Naive B cell (primary cell): ENCODE results near the gene KIAA1143. TPM values are rescaled to one million over a fixed set of nuclear protein-coding genes. Genes with fewer than 3 reads are reported as not detected.

ENCODE experiments used
- ATAC-seq, 2 donors: fragments of 150-1000 bp; cut with Tn5 transposase; 2 replicates each; pipeline ENCODE4 v1.10.0; 2021; ENCODE audit warnings: low read depth in 2 of 2, mild to moderate bottlenecking in 2 of 2, moderate library complexity in 2 of 2
- DNase-seq: peaks from one replicate; pipeline ENCODE4 v3.0.0; 2022
- H3K27ac Mint-ChIP-seq, 6 donors: one replicate each; pipeline ENCODE4 v1.8.0; 2020 to 2022; ENCODE audit warnings: mild to moderate bottlenecking in 6 of 6, mixed read lengths in 6 of 6, moderate library complexity in 5 of 6, inconsistent platforms in 2 of 6
- H3K27me3 Mint-ChIP-seq, 3 donors: one replicate each; pipeline ENCODE4 v1.8.0; 2021 to 2022; ENCODE audit warnings: mixed read lengths in 3 of 3, mild to moderate bottlenecking in 1 of 3
- H3K36me3 Mint-ChIP-seq, 2 donors: one replicate each; pipeline ENCODE4 v1.8.0; 2020 to 2022; ENCODE audit warnings: mixed read lengths in 2 of 2, inconsistent platforms in 1 of 2, mild to moderate bottlenecking in 1 of 2
- H3K4me1 Mint-ChIP-seq, 3 donors: one replicate each; pipeline ENCODE4 v1.8.0; 2020 to 2022; ENCODE audit warnings: mixed read lengths in 3 of 3, inconsistent platforms in 1 of 3, mild to moderate bottlenecking in 1 of 3, moderate library complexity in 1 of 3
- H3K4me3 Mint-ChIP-seq, 8 donors: one replicate each; pipeline ENCODE4 v1.8.0; 2020 to 2022; ENCODE audit warnings: mild to moderate bottlenecking in 8 of 8, mixed read lengths in 8 of 8, moderate library complexity in 8 of 8, inconsistent platforms in 2 of 8
- H3K9me3 Mint-ChIP-seq, 7 donors: one replicate each; pipeline ENCODE4 v1.8.0; 2020 to 2022; ENCODE audit warnings: mixed read lengths in 7 of 7, mild to moderate bottlenecking in 5 of 7, inconsistent platforms in 2 of 7, moderate library complexity in 1 of 7
- polyA plus RNA-seq, 6 donors: library from polyadenylated mRNA; unstranded; fragments of 300-500 nt; fragmentation: Illumina TruSeq; gene quantifications; one replicate each; pipeline ENCODE4 v1.2.3, GENCODE V29; 2021; ENCODE audit warnings: low read depth in 6 of 6

Gene KIAA1143
- polyA plus RNA-seq, 6 donors from 2014 or later, result 9.5 to 36.8 (median 28.2) TPM

DNA sequence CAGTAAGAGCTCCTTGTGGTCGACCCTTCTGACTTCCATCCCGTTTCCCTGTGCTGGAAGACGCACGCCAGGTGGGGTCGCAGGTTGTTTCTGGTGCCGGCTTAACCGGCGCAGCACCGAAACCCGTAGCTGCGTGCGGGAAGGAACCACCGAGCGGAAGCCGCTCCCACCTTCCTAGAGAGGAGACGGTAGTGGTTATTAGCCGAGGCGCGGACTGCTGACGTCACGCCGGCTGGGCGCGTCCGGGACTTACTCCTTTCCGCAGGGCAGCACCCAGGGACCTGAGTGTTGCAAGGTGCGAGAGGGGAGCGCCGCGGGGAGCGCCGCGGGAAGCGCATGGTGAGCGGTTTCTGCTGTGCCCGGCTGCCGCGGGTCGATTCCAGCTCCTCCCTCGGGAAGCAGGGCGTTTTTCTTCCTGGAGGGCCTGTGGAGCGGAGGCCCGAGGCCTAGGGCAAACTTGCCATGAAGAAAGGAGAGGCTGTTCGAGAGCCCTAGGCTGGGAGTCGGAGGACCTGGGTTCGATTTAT, 32.0 kb downstream of the KIAA1143 start, which contains the start of gene ZNF501:
Gene ZNF501, plus strand, starts transcription at position 252 of the 527 bp plus-strand sequence. CDS start 4,787 bp downstream, outside the sequence.
- Mint-ChIP-seq H3K36me3 (peaks cover 37 to 55% of the 10 kb centered on the region in 2 donors), H3K4me1 (peaks cover 7 to 16% (median 14%) of the 10 kb centered on the region in 3 donors), H3K27ac (peak within 1 kb of the TSS; percentile 75 to 98 (median 92)), H3K27me3 (no peaks in the 10 kb centered on the region), H3K9me3 (peaks cover 16 to 89% (median 74%) of the 10 kb centered on the region in 7 donors), H3K4me3 (peak within 1 kb of the TSS; percentile 95 to 99 (median 96))
- peak; percentile 98 for ATAC-seq
- peak; percentile 79 for DNase-seq

DNA sequence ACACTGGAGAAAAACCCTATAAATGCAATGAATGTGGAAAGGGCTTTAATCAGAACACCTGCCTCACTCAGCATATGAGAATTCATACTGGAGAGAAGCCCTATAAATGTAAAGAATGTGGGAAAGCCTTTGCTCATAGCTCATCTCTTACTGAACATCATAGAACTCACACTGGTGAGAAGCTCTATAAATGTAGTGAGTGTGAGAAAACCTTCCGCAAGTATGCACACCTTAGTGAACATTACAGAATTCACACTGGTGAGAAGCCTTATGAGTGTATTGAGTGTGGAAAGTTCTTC, 39.4 kb downstream of the KIAA1143 start:
- DNase-seq (no peak), ATAC-seq (no peak)
- H3K27ac Mint-ChIP-seq, result no peak overlapping the region
- peaks cover 32 to 92% (median 80%) of the 10 kb centered on the region in 7 donors for H3K9me3 Mint-ChIP-seq
- H3K36me3 Mint-ChIP-seq, result peaks cover 49 to 71% of the 10 kb centered on the region in 2 donors
- peak overlapping the region in 1 of 8 donors; percentile 35 for H3K4me3 Mint-ChIP-seq
- H3K4me1 Mint-ChIP-seq, result peaks cover 0 to 4% (median 0%) of the 10 kb centered on the region in 3 donors
- no peaks in the 10 kb centered on the region for H3K27me3 Mint-ChIP-seq

DNA sequence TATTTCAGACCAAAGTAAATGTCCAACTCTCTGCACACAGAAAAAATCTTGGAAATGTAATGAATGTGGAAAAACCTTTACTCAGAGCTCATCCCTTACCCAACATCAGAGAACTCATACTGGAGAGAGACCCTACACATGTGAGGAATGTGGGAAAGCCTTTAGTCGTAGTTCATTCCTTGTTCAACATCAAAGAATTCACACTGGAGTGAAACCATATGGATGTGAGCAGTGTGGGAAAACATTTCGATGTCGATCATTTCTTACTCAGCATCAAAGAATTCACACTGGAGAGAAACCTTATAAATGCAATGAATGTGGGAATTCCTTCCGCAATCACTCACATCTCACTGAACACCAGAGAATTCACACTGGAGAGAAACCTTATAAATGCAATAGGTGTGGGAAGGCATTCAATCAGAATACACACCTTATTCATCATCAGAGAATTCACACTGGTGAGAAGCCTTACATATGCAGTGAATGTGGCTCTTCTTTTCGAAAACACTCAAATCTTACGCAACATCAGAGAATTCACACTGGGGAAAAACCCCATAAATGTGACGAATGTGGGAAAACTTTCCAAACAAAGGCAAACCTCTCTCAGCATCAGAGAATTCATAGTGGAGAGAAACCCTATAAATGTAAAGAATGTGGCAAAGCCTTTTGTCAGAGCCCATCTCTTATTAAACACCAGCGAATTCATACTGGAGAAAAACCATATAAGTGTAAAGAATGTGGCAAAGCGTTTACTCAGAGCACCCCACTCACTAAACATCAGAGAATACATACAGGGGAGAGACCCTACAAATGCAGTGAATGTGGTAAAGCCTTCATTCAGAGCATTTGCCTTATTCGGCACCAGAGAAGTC, 40.0 kb downstream of the KIAA1143 start:
- no peaks in the 10 kb centered on the region for H3K27me3 Mint-ChIP-seq
- peaks cover 54 to 71% of the 10 kb centered on the region in 2 donors for H3K36me3 Mint-ChIP-seq
- H3K4me1 Mint-ChIP-seq, result peaks cover 0 to 4% (median 0%) of the 10 kb centered on the region in 3 donors
- peak overlapping the region in 1 of 6 donors; percentile 16 for H3K27ac Mint-ChIP-seq
- H3K9me3 Mint-ChIP-seq, result peaks cover 32 to 96% (median 83%) of the 10 kb centered on the region in 7 donors
- DNase-seq (no peak), ATAC-seq (no peak)
- no peak overlapping the region for H3K4me3 Mint-ChIP-seq

DNA sequence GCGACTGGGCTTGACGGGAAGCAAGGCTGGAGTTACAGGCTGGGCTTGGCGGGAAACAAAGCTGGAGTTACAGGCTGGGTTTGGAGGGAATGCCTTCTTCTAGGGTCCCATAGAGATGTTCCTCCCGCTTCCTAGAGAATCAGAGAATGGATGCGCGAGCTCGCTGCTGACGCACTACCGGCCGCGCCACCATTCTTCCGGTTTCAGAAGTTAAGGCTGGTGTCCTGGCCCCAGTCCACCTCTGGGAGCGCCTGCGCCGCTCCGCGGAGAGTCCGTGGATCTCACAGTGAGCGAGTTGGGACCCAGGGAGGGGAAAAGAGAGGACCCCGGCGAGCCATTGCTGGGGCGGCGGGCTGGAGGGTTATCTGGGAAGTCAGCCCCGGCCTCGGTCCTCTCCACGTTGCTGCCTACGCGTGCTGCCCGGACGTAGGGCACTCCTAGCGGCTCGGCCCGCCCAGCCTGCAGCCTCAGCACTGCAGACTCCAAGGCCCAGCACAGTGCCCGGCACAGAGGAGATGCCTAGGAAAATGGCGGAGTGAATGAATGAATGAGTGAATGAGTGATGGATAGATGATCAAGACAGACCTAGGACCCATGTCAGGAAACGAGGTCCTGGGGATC, 48.9 kb downstream of the KIAA1143 start, which contains the start of gene ZNF502:
Gene ZNF502, plus strand, starts transcription at position 206 of the 621 bp plus-strand sequence. CDS start 7,602 bp downstream, outside the sequence.
- H3K4me1 Mint-ChIP-seq, result peaks cover 9 to 16% (median 16%) of the 10 kb centered on the region in 3 donors
- peaks cover 32 to 40% of the 10 kb centered on the region in 2 donors for H3K36me3 Mint-ChIP-seq
- ATAC-seq (peak; percentile 94 to 95), DNase-seq (peak; percentile 57)
- H3K4me3 Mint-ChIP-seq, result peak within 1 kb of the TSS; percentile 92 to 99 (median 96)
- peaks cover 9 to 87% (median 57%) of the 10 kb centered on the region in 7 donors for H3K9me3 Mint-ChIP-seq
- H3K27ac Mint-ChIP-seq, result peak within 1 kb of the TSS; percentile 10 to 95 (median 76)
- peaks cover 8 to 23% (median 14%) of the 10 kb centered on the region in 3 donors for H3K27me3 Mint-ChIP-seq

Other genes with a start within 250 kb of the KIAA1143 start
- 1 to 10 TPM; 3.4 to 6.2 (median 5.0) TPM for gene ZKSCAN7, start 206.4 kb downstream of the KIAA1143 start, polyA plus RNA-seq
- gene ZNF660, start 176.7 kb downstream of the KIAA1143 start, polyA plus RNA-seq, result 1 to 10 TPM in 5 of 6 donors, under 1 TPM in 1; 0.79 to 3.6 (median 1.5) TPM
- gene ZNF197, start 136.6 kb downstream of the KIAA1143 start, polyA plus RNA-seq, result 1 to 10 TPM; 2.8 to 8.5 (median 4.9) TPM
- 1 to 10 TPM; 3.6 to 6.6 (median 5.4) TPM for gene ZNF35, start 112.9 kb downstream of the KIAA1143 start, polyA plus RNA-seq
- gene ZNF502, start 49.0 kb downstream of the KIAA1143 start, polyA plus RNA-seq, result 1 to 10 TPM; 4.6 to 6.0 (median 5.4) TPM
- gene ZNF501, start 32.0 kb downstream of the KIAA1143 start, polyA plus RNA-seq, result 1 to 10 TPM in 5 of 6 donors, not detected in 1; 1.4 to 7.8 (median 4.0) TPM
- gene KIF15, start 175 bp upstream of the KIAA1143 start, polyA plus RNA-seq, result under 1 TPM in 5 of 6 donors, not detected in 1; 0.12 to 0.42 (median 0.36) TPM
- gene TMEM42, start 100.3 kb upstream of the KIAA1143 start, polyA plus RNA-seq, result 10 to 100 TPM; 40.8 to 77.0 (median 47.2) TPM
- gene TGM4, start 113.0 kb upstream of the KIAA1143 start, polyA plus RNA-seq, result under 1 TPM in 3 of 6 donors, not detected in 3; 0.09 to 0.23 (median 0.22) TPM
- gene ZDHHC3, start 214.6 kb upstream of the KIAA1143 start, polyA plus RNA-seq, result 10 to 100 TPM; 15.5 to 45.1 (median 35.3) TPM
- gene EXOSC7, start 214.6 kb upstream of the KIAA1143 start, polyA plus RNA-seq, result 10 to 100 TPM; 28.4 to 64.3 (median 39.0) TPM